HG03175 (cell line): Measurements from ENCODE around the gene KLC1.

ENCODE experiments used
- ATAC-seq: cut with Tn5 transposase; IDR thresholded peaks from one replicate; pipeline ENCODE4 v1.9.1; 2021; ENCODE audit warnings: mild to moderate bottlenecking, moderate library complexity; ENCODE audit not compliant: unreplicated experiment

Gene KLC1

DNA sequence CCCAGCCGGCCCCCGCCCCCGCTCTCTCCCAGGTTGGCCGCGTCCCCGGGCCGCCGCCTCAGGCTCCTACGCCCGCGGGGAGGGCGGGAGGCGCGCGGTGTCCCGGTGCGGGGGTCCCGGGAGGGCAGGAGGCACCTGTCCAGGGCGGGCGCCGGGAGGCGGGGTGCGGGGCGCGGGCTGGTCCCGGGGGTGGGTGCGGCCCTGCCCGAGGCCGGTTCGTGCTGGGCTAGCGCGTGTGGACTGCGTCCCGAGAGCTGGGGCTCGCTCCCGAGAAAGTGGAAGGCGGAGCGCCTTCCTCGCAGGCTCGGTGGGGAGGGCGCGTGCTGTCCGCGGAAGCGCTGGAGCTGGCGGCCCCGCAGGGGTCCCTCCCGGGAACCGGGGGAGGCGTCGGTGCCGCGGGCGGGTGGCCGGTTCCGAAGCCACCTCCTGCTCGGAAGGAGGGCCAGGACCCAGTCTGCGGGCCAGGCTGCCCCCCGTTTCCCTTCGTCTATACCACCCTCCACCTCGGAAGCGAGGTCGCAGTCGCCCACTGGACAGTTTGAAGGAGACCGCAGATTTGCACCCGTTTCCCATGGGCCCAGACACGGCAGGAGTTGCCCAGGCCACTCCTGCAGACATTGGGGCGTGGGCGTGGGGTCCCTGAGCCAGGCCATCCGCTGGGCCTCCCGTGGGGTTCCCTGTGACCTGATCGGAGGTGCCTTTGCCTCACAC lies 87.2 kb downstream of the KLC1 start:
- ATAC-seq = no peak

DNA sequence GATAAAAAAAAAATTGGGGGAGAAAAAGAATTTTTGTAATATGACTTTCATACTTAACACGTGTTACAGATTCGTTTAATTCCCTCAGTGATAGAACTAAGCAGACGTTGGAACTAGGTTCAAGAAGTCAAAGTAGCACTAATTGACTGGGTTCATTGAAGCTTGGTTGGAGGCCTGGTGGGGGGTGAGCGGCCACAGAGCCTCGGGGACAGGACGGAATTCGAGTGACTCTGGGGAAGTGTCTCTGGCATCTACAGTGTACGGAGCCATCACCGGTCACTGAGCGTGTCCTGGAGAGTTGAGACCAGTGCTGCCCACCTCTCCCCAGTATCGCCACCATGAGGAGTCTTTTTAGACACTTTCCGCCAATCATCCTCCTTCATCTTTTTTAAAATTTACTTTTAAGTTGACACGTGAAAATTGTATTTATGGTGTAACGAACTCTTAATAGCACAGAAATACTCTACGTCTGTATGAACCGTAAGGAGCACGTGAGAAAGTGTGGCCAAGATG lies 87.9 kb downstream of the KLC1 start:
- no peak for ATAC-seq

DNA sequence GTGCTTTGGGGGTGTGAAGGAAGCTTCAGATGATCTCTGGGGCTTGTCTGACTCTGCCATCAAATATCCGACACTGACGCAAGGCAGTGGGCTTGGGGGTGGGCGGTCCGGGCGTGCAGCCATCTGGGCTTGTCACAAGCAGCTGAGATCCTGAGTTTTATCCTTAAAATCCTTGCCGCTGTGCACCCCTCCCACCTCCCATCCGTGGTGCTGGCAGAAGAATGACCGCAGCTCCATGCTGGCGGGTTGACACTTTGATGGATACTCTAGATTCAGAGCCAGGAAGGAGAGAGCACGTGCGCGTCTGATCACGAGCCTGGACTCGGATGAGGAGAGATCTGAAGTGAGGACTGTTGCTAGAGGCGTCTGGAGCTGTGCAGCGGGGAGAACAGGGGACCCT lies 89.6 kb downstream of the KLC1 start:
- no peak for ATAC-seq

DNA sequence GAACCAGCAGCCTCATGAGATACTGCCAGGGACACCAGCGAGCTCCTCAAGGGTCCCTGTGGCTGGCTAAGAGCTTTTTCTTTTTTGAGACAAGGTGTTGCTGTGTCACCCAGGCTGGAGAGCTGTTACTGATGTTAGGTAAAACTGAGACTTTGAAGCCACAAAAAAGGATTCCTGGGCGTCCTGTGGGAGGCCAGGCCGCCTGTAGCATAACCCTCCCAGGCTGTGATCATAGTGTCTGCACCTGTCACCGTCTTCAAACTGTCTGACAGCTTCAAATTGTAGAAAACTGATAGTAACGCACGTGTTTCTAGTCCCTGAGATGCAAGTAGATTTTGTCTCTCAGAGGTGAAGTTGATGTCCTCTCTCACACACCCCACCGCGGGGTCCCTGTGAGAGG lies 90.7 kb downstream of the KLC1 start:
- ATAC-seq = no peak

DNA sequence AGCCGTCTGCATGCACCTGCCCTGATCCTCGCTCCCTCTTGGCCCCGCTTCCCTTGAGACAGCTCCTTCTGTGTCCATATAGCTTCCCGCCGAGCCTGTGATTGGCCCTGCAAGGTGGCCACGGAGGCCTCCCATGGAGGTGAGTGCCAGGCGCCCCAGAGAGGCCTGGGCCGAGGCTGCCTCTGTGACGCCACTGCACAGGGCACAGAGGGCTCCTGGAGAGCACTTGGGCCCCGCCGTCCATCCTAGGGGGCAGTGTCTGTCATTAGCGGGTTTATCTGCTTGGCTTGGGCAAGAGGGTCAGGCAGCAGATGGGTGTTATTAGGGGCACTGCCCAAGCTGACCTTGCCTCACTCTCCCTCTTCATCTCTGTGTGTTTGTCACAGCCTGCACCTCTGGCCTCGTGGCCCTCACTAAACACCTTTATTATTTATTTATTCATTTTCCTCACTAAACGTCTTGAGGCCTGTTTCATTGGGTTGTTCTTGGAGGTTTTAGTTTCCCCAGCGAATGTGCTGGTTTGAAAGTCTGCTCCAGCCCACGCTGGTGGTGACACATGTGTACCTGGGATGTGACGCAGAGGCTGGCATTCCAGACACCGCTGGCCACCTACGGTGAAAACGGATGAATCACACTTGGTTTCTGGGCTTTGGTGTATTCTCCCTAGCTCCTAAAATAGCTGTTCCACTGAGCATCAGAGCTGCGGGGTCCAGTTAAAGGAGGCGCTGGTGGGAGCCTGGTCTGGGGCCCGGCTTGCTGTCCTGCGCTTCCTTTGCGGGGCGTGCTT lies 92.5 kb downstream of the KLC1 start:
- ATAC-seq = no peak

DNA sequence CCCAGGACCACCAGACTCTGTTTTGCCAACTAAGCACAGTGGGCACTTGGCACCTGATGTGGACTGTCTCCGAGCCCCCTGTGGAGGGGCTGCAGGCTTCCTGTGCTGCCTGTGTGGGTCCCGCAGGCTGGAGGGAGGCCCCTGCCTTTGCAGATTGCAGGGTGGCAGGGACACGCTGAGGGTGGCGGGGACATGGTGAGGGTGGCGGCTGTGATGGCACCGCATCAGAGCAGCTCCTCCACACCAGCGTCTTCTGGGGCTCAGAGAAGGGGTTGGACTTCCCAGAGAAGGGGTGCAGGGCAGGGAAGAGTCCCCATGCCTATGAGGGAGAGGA lies 94.7 kb downstream of the KLC1 start:
- no peak for ATAC-seq

DNA sequence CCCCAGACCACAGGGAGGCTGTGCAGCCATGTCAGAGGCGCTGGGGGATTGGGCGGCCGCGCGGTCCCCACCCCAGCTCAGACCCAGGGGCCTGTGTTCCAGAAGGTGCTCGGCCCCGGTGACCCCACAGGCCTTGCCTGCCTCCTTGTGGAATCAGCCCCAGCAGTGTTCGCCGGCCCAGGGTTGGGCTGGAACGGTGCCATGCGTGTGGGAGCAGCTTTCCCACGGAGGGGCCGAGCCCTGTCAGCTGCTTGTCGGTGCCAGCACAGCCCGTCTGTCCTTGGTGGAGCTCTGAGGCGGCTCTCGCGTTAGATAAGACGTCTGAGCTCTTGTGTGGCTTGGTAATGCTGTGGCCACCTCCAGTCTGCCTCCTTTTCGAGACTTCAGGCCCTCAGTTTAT lies 95.1 kb downstream of the KLC1 start:
- ATAC-seq = no peak

DNA sequence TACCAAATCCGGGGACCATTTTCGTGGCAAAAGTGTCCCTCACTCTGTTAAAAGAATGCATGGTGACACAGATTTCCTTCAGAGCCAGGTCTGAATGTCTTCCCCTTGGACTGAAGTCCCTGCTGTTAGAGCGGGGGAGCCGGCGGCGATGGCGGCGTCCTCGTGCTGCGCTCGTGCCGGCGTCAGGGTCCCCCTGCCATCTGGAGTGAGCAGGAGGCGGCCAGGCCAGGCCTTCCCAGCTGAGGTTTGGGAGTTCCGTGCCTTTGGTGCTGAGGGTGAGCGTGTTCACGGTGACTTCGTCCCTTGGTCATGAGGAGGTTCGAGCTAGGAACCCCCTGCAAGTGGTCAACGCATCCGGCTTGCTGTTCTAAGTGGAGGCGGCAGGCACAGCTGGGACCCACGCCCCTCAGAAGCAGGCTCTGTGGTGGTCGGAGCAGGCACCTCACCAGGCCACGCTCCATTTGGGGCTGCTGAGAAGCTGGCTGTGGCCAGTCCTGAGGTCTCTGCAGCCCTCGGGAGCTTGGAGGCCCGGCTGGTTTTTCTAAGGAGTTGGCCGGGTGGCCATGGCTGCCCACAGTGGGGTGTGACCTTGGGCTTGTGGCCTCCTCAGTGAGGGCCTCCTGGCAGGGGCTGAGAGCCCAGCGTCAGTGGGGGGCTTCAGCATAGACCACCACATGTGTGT lies 96.1 kb downstream of the KLC1 start:
- no peak for ATAC-seq

DNA sequence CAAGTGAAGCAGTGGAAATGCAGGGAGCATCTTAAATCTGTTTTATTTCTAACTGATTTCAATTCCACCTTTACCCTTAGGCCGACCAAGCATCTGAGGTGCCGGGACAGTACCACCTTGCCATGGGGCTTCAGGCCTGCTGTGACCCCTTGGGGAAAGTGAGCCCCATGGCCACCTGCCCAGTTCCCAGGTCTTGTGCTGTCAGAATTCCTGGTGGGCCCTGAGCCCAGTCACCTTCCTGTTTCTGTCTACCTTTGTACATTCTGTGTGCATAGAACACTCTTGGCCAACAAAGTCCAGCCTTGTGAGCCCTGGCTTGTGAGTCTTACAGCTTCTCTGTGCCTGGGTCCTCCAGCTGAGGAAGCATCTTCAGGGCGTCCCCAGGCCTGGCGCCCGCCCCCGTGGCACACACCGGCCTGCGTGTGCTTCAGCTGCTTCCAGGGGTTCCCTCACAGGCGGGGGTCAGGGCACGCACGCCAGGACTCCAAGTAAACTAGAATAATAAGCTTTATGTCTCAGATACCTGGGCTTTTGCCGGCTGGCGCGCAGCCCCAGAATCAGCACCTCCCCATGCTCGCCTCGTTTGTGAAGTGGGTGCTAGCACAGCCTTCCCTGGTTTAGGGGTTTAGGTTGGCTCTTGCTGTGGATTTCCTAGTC lies 96.9 kb downstream of the KLC1 start:
- ATAC-seq = no peak

DNA sequence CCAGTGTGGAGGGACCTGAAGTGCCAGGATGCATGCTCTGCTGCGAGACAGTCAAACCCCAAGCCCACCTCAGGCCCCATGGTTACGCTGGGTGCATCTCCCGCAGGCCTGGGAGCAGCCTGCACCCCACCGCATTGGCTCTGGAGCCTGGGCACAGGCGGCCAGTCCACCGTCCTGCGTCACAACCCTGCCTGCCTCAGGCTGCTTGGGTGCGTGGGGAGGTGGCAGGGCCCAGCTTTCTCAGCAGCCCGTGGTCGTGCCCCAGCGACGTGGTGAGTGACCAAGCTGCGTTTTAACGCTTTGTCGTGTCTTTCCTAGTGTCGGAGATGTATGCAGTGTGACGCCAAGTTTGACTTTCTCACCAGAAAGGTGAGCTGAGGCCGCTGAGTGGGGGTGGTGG lies 97.5 kb downstream of the KLC1 start:
- ATAC-seq = no peak

DNA sequence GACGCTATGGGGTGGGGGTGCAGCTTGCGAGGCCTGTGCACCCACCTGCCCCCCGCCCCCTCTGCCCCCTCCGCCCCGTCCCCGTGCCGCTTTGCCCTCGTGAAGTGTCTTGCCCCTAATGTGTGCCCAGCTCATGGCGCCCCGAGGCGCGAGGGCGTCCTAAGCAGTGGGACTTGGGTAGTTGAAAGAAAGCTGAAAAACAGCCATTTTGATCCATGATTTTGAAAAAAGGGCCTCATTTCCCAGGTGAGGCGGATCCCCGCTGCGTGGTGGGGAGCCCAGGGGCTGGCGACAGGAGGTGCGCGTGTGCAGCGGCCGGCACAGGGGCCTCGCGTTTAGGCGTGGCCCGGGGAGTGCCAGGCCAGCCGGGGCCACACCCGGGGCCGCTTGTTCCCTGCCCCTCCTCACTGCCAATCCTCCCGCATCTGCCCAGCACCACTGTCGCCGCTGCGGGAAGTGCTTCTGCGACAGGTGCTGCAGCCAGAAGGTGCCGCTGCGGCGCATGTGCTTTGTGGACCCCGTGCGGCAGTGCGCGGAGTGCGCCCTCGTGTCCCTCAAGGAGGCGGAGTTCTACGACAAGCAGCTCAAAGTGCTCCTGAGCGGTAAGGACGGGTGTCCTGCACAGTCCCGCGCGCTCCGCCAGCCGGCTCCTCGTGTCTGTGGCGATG lies 98.4 kb downstream of the KLC1 start:
- ATAC-seq = no peak

DNA sequence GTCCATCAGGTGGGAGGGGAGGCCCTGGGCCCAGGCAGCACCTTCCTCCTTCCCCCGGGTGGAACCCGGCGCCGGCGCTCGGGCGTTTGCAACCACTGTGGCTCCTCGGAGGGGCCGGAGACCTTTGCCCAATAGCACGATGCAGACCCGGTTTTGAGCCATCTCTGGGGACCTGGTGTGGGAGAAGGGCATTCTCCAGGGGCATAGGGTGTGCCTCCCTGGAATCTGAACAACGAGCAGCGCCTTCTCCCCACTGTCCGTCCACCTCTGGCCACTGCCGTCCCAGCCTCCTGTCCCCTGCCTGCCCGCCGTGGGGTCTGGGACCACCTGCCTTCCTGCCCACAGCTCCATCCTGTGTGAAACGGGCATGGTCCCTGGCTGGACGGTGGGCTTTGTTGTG lies 99.1 kb downstream of the KLC1 start:
- ATAC-seq = no peak

DNA sequence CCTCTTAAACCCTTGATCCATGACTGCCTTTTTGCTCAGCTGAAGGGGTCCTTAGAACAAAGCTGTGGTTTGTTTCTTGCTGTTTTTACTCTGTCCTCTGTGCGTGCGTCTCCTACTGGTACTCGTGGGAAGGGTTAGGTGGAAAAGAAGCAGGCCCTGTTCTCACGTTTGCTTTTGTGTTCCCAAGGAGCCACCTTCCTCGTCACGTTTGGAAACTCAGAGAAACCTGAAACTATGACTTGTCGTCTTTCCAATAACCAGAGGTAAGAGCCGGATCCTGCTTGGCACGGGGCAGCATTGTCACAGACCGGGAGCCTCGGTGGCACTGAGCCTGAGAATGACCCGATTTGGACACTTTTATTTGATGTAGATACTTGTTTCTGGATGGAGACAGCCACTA lies 99.7 kb downstream of the KLC1 start:
- no peak for ATAC-seq

DNA sequence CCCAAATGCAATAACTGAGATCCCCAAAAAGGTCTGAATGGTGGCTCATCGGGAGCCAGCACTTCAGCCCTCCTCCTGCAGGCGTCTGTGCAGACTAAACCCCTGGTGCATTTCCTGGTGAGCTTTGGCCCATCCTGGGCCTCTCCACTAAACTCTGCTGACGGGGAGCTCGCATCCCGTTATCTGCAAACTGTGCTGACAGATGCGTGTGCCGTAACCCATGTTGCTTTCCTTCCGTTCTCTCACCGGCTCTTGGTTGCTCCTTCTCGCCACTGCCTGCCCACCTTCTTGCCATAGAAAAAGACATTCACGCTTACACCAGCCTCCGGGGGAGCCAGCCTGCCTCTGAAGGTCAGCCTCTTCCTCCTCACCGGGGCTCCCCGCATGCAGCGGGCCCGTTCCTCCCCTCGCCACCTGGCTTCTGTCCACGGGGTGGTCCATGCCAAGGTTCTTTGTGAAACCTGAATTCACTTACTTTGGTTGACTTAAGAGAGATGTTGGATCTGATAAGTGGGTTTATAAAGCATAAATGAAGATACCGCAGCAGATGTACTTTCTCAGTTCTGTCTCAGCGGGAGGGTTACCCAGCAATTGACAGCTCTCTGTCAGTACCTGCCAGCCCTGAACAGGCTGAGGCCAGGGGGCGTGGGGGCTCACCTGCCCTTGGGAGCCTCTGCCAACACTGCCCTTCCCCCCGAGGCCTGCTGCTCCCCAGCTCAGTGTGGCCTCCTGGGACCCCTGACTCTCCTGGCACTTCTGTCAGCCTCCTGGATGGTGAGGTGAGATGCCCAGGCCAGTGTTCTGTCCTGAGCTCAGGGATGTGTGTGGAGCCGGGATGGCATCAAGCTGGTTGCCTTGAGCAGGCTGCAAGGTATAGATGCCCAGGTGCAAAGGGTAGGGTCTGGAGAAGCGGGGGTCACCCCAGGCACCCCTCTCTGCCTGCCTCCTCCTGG lies 100.8 kb downstream of the KLC1 start:
- ATAC-seq = no peak

DNA sequence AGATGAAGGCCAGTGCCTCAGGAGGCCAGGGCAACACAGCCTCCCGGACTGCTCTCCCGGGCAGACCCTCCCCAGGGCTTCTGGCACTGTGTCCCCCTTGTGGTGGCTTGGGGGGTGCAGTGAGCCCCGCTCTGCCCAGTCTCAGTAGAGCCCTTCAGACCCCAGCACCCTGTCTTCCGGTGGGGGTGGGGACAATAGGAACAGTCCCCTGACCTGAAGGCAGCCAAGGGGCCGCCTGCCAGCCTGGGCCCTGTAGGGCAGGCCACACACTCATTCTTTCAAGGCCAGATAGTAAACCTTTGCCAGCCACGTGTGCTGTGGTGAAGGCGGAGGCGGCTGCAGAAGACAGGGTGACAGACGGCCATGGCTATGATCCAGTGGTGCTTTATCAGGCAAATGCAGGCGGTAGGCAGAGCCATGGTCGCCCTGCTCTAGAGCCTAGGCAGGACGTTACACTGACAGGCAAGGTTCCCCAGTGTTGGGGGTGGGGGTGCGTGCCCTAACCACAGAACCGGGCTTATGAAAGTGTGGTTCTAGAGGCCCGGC lies 101.6 kb downstream of the KLC1 start:
- no peak for ATAC-seq

DNA sequence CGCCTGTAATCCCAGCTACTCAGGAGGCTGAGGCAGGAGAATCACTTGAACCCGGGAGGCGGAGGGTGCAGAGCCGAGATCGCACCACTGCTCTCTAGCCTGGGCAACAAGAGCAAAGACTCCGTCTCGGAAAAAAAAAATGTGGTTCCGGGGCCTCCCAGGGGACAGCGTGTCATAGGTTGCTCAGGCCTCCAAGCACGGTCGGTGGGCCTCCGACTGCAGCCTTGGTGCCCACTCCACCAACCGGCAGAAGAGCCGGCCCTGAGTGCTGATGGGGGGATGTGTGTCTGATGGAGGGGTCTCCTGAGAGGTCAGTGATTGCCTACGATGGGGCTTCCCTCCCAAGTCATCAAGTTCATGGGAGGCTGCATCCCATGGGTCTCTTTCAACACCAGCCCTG lies 102.5 kb downstream of the KLC1 start:
- ATAC-seq = no peak

DNA sequence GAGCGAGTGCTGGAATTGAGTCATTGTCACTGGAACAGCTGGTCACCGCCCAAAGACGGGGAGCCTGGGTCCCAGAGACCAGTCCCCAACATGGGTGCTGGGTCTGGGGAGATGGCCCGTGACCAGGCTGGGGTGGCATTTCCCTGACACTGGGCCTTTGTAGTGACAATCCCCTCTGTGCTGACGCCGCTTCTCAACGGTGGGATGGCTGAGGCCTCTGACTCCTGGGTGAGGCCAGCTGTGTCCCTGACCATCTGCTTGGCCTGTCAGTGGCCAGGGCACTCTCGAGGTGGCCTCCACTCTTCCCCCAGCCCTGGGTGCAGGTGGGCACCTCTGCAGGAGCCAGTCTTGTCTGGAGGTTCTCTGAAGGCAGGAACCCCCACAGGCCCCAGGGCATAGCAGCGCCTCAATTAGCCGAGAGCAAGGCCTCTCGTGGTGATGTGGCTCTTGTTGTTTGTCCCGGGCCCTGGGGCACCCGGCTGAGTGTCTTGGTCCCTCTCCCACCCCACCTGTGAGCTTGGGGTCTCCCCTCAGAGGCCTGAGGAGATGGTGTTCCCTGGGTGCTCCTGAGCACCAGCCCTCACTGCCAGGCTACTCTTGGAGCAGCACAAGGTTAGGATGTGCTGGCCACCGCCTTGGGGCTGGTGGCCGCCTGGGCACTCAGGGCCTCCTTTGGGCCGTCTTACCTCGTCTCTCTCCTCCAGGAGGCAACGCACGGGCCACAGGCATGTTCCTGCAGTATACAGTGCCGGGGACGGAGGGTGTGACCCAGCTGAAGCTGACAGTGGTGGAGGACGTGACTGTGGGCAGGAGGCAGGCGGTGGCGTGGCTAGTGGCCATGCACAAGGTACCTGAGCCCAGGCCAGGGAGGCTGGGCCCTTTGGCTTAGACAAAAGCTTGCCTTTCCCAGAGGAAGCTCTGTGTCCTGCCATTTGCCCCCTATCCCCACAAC lies 103.2 kb downstream of the KLC1 start:
- ATAC-seq = no peak

DNA sequence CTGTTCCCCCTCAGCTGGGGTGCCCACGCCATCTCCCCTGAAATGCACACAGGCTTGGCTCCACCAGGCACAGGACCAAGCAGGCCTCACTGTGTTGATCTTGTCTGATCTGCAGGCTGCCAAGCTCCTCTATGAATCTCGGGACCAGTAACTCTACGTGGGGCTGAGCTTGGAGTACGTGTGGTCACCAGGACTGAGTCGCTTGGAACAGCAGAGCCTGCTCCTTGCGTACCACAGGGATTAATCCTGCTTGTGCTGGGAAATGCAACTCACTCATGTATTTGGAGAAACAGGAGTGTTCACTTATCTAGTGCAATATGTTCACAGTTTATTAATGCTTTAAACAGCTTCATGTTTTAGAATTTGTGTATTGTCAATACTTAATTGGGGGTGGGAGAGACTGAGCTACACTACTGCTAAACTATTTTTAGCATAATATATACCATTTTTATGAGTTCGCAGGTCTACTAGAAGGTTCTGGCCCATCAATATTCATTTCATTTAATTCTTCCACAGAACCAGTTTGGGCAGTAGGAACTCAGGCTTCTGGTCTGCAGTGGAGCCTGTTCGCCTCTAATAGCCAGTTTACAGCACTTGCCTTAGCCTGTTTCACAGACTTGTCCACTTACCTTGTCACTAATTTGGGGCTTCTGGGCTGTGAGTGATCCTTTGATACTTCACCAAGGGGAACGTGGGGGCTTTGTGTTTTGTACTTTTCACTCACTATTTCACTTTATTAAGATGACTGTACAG lies 104.0 kb downstream of the KLC1 start:
- ATAC-seq = no peak
